Liver (tissue), 9 donors: ENCODE results near the gene CDKN2C. TPM values are rescaled to one million over a fixed set of nuclear protein-coding genes. Genes with fewer than 3 reads are reported as not detected.
"Not testable (repeated sequence)": the region's sequence is repeated elsewhere in the genome, so short reads cannot be mapped to it uniquely, and the experiment has no call there.

Experiments
- DNase-seq: peaks from one replicate; pipeline ENCODE4 v3.0.0-alpha.2; 2017; ENCODE audit warnings: low spot score
- H3K27ac ChIP-seq, 2 donors: one replicate each; pipeline ENCODE4 v1.7.0; 2013; ENCODE audit warnings: inconsistent platforms in 2 of 2, low read length in 2 of 2, control low read depth in 1 of 2, low read depth in 1 of 2, mild to moderate bottlenecking in 1 of 2
- H3K27me3 ChIP-seq, 4 donors: one replicate each; pipeline versions ENCODE4 v1.6.1 to v1.7.0; 2013; ENCODE audit warnings: low read length in 3 of 4, inconsistent platforms in 1 of 4, mild to moderate bottlenecking in 1 of 4, moderate library complexity in 1 of 4; ENCODE audit not compliant: control insufficient read depth in 4 of 4, insufficient read depth in 4 of 4
- H3K36me3 ChIP-seq, 4 donors: one replicate each; pipeline versions ENCODE4 v1.6.1 to v1.7.0; 2013; ENCODE audit warnings: low read length in 3 of 4, mild to moderate bottlenecking in 3 of 4, low read depth in 1 of 4, moderate library complexity in 1 of 4; ENCODE audit not compliant: control insufficient read depth in 4 of 4, insufficient read depth in 3 of 4
- H3K4me1 ChIP-seq, 4 donors: one replicate each; pipeline versions ENCODE4 v1.6.1 to v1.7.0; 2013; ENCODE audit warnings: low read length in 3 of 4, mild to moderate bottlenecking in 3 of 4, moderate library complexity in 1 of 4; ENCODE audit not compliant: control insufficient read depth in 4 of 4, insufficient read depth in 4 of 4
- H3K4me3 ChIP-seq, 3 donors: one replicate each; pipeline versions ENCODE4 v1.6.1 to v1.7.0; 2013; ENCODE audit warnings: low read length in 3 of 3, control low read depth in 1 of 3, low read depth in 1 of 3, mild to moderate bottlenecking in 1 of 3
- H3K9ac ChIP-seq, 2 donors: one replicate each; pipeline ENCODE4 v1.7.0; 2013; ENCODE audit warnings: low read length in 2 of 2, mild to moderate bottlenecking in 2 of 2, moderate library complexity in 2 of 2, control low read depth in 1 of 2, low read depth in 1 of 2
- H3K9me3 ChIP-seq, 4 donors: one replicate each; pipeline versions ENCODE4 v1.6.1 to v1.7.0; 2013; ENCODE audit warnings: low read length in 3 of 4; ENCODE audit not compliant: control insufficient read depth in 4 of 4
- EGR1 ChIP-seq, 2 donors: IDR thresholded peaks; 2 replicates each; pipeline ENCODE4 v1.6.1; 2016 to 2018; ENCODE audit warnings: antibody characterized with exemption in 2 of 2, low read depth in 2 of 2
- FOXA2 ChIP-seq: IDR thresholded peaks from 2 replicates; pipeline ENCODE4 v1.6.1; 2016; ENCODE audit warnings: antibody characterized with exemption
- GABPA ChIP-seq, 2 donors: IDR thresholded peaks in 1 of 2; conservative IDR thresholded peaks in 1 of 2; 2 replicates each; pipeline ENCODE4 v1.6.1; 2016; ENCODE audit warnings: antibody characterized with exemption in 2 of 2, mild to moderate bottlenecking in 1 of 2, moderate library complexity in 1 of 2
- HNF4A ChIP-seq, 2 donors: conservative IDR thresholded peaks; 2 replicates each; pipeline ENCODE4 v1.6.1; 2016; ENCODE audit warnings: antibody characterized with exemption in 2 of 2, mild to moderate bottlenecking in 2 of 2
- HNF4G ChIP-seq: IDR thresholded peaks from 2 replicates; pipeline ENCODE4 v1.6.1; 2016; ENCODE audit warnings: antibody characterized with exemption
- NR2F2 ChIP-seq: IDR thresholded peaks from 2 replicates; pipeline ENCODE4 v1.6.1; 2016; ENCODE audit warnings: antibody characterized with exemption
- RAD21 ChIP-seq, 2 donors: IDR thresholded peaks; 2 replicates each; pipeline ENCODE4 v1.6.1; 2016; ENCODE audit warnings: antibody characterized with exemption in 2 of 2, mild to moderate bottlenecking in 2 of 2
- RXRA ChIP-seq, 2 donors: IDR thresholded peaks; 2 replicates each; pipeline ENCODE4 v1.6.1; 2017 to 2018; ENCODE audit warnings: antibody characterized with exemption in 2 of 2, mild to moderate bottlenecking in 1 of 2
- SP1 ChIP-seq: IDR thresholded peaks from 2 replicates; pipeline ENCODE4 v1.6.1; 2018; ENCODE audit warnings: antibody characterized with exemption, mild to moderate bottlenecking
- TAF1 ChIP-seq: conservative IDR thresholded peaks from 2 replicates; pipeline ENCODE4 v1.6.1; 2016; ENCODE audit warnings: antibody characterized with exemption, mild to moderate bottlenecking
- WGBS: extraction: QIAGEN DNeasy Blood & Tissue Kit; methylation state at CpG from one replicate; pipeline ENCODE4 v1.1.7; 2013; 5-methylcytosine and 5-hydroxymethylcytosine counted together
- polyA plus RNA-seq, 2 donors: library from polyadenylated mRNA; stranded (reverse) in 1 of 2; unstranded in 1 of 2; fragments of 200-250 nt in 1 of 2; fragments of >200 nt in 1 of 2; fragmentation: Nextera tagmentation in 1 of 2; extraction: Ambion mirVana in 1 of 2; gene quantifications; one replicate each; pipeline versions ENCODE4 v1.2.1 to v1.2.3, GENCODE V29; 2013 to 2015
- total RNA-seq, 2 donors: library from RNA; depleted of rRNA; stranded (reverse); fragments of >200 nt; gene quantifications; one replicate each; pipeline ENCODE4 v1.2.3, GENCODE V29; 2014
- TF ChIP-seq, protein P1 (sequence below): IDR thresholded peaks from 2 replicates; pipeline ENCODE4 v1.6.1; 2016; ENCODE audit warnings: antibody characterized with exemption
- TF ChIP-seq, protein P2 (sequence below): fragments of 150-350 bp; IDR thresholded peaks from 2 replicates; pipeline ENCODE4 v1.5.1; 2017; ENCODE audit warnings: improper control_type of control experiment, low read depth, low read length; ENCODE audit not compliant: missing input control
- TF ChIP-seq, protein P3 (sequence below): IDR thresholded peaks from 2 replicates; pipeline ENCODE4 v1.6.1; 2016; ENCODE audit warnings: antibody characterized with exemption
- donor health status: healthy.
- donor health status: healthy.
- donor health status: healthy.
- donor health status: healthy.
- donor health status: healthy.

Gene CDKN2C
- total and polyA plus RNA-seq, 4 donors: 1.9 to 27.4 (median 4.2) TPM

DNA sequence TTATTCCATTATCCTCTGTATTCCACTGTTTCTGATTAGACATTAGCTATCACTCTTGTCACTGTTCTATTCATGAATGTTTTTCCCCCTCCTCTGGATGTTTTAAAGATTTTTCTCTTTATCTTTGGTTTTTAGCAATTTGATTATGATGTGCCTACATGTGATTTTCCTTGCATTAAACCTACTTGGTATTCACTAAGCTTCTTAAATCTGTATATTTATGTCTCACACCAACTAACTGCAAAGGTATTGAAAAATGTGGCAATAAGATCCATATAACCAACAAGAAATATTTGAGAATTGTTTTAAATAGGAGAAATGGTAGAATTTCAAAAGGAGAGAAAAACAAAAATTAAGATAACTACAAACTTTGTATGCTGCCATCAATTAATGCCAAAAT lies 35.2 kb upstream of the CDKN2C start:
- no peak overlapping the region for H3K27ac ChIP-seq
- H3K4me3 ChIP-seq: no peak overlapping the region
- TF ChIP-seq SP1 (no peak), HNF4G (no peak), RXRA (IDR thresholded peaks at IDR 0.05) (no peak), RAD21 (IDR thresholded peaks at IDR 0.05) (no peak)
- TF ChIP-seq, protein P1, sequence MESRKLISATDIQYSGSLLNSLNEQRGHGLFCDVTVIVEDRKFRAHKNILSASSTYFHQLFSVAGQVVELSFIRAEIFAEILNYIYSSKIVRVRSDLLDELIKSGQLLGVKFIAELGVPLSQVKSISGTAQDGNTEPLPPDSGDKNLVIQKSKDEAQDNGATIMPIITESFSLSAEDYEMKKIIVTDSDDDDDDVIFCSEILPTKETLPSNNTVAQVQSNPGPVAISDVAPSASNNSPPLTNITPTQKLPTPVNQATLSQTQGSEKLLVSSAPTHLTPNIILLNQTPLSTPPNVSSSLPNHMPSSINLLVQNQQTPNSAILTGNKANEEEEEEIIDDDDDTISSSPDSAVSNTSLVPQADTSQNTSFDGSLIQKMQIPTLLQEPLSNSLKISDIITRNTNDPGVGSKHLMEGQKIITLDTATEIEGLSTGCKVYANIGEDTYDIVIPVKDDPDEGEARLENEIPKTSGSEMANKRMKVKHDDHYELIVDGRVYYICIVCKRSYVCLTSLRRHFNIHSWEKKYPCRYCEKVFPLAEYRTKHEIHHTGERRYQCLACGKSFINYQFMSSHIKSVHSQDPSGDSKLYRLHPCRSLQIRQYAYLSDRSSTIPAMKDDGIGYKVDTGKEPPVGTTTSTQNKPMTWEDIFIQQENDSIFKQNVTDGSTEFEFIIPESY: no peak
- TF ChIP-seq, protein P2, sequence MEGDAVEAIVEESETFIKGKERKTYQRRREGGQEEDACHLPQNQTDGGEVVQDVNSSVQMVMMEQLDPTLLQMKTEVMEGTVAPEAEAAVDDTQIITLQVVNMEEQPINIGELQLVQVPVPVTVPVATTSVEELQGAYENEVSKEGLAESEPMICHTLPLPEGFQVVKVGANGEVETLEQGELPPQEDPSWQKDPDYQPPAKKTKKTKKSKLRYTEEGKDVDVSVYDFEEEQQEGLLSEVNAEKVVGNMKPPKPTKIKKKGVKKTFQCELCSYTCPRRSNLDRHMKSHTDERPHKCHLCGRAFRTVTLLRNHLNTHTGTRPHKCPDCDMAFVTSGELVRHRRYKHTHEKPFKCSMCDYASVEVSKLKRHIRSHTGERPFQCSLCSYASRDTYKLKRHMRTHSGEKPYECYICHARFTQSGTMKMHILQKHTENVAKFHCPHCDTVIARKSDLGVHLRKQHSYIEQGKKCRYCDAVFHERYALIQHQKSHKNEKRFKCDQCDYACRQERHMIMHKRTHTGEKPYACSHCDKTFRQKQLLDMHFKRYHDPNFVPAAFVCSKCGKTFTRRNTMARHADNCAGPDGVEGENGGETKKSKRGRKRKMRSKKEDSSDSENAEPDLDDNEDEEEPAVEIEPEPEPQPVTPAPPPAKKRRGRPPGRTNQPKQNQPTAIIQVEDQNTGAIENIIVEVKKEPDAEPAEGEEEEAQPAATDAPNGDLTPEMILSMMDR: no peak
- H3K27me3 ChIP-seq: no peaks in the 10 kb centered on the region
- H3K36me3 ChIP-seq: no peaks in the 10 kb centered on the region
- no peak overlapping the region for H3K9ac ChIP-seq
- no peaks in the 10 kb centered on the region for H3K9me3 ChIP-seq
- DNase-seq: no peak
- peaks cover 0 to 6% (median 5%) of the 10 kb centered on the region in 4 donors for H3K4me1 ChIP-seq

DNA sequence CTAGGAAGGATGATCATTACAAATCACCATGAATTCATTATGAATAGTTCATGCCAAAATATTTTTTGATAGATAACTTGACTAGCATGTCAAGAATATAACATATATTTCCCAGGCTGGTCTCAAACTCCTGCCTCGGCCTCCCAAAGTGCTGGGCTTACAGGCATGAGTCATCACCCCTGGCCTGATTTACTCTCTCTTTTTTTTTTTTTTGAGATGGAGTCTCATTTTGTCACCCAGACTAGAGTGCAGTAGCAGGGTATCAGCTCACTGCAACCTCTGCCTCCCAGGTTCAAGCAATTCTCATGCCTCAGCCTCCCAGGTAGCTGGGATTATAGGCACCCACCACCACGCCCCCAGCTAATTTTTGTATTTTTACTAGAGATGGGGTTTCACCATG lies 34.8 kb upstream of the CDKN2C start:
- WGBS: 97% methylated on average over 2 of the region's 2 CpGs
- H3K36me3 ChIP-seq, H3K4me1 ChIP-seq, H3K9ac ChIP-seq, DNase-seq, H3K27me3 ChIP-seq, H3K27ac ChIP-seq, H3K4me3 ChIP-seq, H3K9me3 ChIP-seq: not testable (repeated sequence)

DNA sequence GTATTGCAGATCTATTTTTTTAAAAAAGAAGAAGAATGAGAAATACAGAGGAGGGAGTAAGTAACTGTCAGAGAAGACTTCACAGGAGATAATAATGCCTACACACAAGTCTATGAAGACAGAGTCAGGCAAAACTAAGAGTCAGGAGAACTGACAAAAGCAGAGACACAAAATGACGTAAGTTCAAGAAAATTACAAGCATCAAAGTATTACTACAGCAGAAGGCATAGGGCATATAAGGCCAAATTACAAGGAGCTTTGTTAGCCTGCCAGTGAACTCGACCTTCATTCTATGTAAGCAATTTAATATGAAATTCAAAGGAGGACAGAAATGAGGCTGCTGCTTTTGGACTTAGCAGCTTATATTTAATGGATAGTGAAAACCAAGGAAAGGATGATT lies 33.7 kb upstream of the CDKN2C start:
- no peak overlapping the region for H3K9ac ChIP-seq
- no peaks in the 10 kb centered on the region for H3K27me3 ChIP-seq
- TF ChIP-seq RXRA (IDR thresholded peaks at IDR 0.05) (no peak), HNF4A (conservative IDR thresholded peaks at IDR 0.05) (no peak), TAF1 (no peak), FOXA2 (no peak)
- TF ChIP-seq, protein P3, sequence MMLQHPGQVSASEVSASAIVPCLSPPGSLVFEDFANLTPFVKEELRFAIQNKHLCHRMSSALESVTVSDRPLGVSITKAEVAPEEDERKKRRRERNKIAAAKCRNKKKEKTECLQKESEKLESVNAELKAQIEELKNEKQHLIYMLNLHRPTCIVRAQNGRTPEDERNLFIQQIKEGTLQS: no peak
- H3K4me3 ChIP-seq: no peak overlapping the region
- 90% methylated on average over 2 of the region's 2 CpGs for WGBS
- H3K36me3 ChIP-seq: no peaks in the 10 kb centered on the region
- no peaks in the 10 kb centered on the region for H3K9me3 ChIP-seq
- peaks cover 0 to 6% (median 5%) of the 10 kb centered on the region in 4 donors for H3K4me1 ChIP-seq
- no peak for DNase-seq
- H3K27ac ChIP-seq: no peak overlapping the region

DNA sequence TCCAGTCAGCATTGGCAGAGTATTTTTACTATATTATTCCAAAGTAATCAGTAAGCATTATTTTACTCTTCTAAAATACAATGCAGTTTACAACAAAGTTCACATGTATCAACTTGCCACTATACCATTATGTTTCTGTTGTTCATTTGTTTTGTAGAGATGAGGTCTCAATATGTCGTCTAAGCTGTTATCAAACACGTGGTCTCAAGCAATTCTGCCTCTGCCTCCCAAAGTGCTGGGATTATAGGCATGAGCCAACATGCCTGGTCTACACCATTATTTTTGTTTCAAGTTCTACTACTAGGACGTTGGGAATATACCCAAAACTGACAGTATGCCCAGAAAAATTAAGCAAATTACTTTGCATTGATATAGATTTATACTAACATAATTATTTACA lies 29.8 kb upstream of the CDKN2C start:
- WGBS: 93% methylated on average over 3 of the region's 3 CpGs
- Histone ChIP-seq H3K9me3 (no peaks in the 10 kb centered on the region), H3K27me3 (no peaks in the 10 kb centered on the region), H3K4me1 (no peaks in the 10 kb centered on the region), H3K36me3 (no peaks in the 10 kb centered on the region), H3K9ac (no peak overlapping the region), H3K4me3 (no peak overlapping the region), H3K27ac (no peak overlapping the region)
- DNase-seq: no peak
- TF ChIP-seq, protein P2: no peak
- TF ChIP-seq GABPA (IDR thresholded peaks at IDR 0.05 in 1 of 2, conservative IDR thresholded peaks at IDR 0.05 in 1 of 2) (no peak), EGR1 (IDR thresholded peaks at IDR 0.05; ENCODE audit: low read depth in 2 of 2) (no peak), RAD21 (IDR thresholded peaks at IDR 0.05) (no peak), SP1 (no peak), NR2F2 (no peak), HNF4G (no peak), HNF4A (conservative IDR thresholded peaks at IDR 0.05) (no peak)
- TF ChIP-seq, protein P3: no peak
